ENCODE data around the gene IDNK. TPM values are rescaled to one million over a fixed set of nuclear protein-coding genes. Genes with fewer than 3 reads are reported as not detected.

Gene IDNK
- total and polyA plus RNA-seq, 10 of the 15 experiments (the other 5 are each of a cell fraction or from before 2014, with no cell fraction given), result 7.0 to 19.1 (median 10.6) TPM

- TF ChIP-seq E2F8 (IDR thresholded peaks at IDR 0.05; ENCODE audit: low read depth, partially characterized antibody) (no peak), TBL1XR1 (IDR thresholded peaks at IDR 0.05; ENCODE audit: low read depth, low read length) (no peak), BCL3 (IDR thresholded peaks at IDR 0.05; ENCODE audit: borderline replicate concordance, insufficient read depth, low read depth, low read length, poor library complexity, severe bottlenecking) (peak; percentile 12), HCFC1 (IDR thresholded peaks at IDR 0.05; ENCODE audit: low read length) (peak; percentile 7; the same call in 1 of the 2 replicates), MAX (IDR thresholded peaks at IDR 0.05; ENCODE audit: low read depth, low read length) (no peak), RELB (IDR thresholded peaks at IDR 0.05; ENCODE audit: low read depth) (0 out of 2 replicates have a peak, but pooled peaks have one; percentile 20), ATF3 (IDR thresholded peaks at IDR 0.05; ENCODE audit: borderline replicate concordance, extremely low read depth, low read depth, low read length) (no peak), EP300 (IDR thresholded peaks at IDR 0.05; ENCODE audit: borderline replicate concordance in 1 of 2, control insufficient read depth in 1 of 2, low read depth in 2 of 2, low read length in 2 of 2) (no peak), FOXM1 (IDR thresholded peaks at IDR 0.05; ENCODE audit: low read depth, low read length) (no peak), NKRF (conservative IDR thresholded peaks at IDR 0.05) (peak; percentile 50), IKZF1 (conservative IDR thresholded peaks at IDR 0.05) (peak; percentile 97), SIX5 (IDR thresholded peaks at IDR 0.05; ENCODE audit: low read depth, low read length, severe bottlenecking) (no peak), ELK1 (IDR thresholded peaks at IDR 0.05; ENCODE audit: low read depth, low read length) (peak; percentile 8; the same call in 1 of the 2 replicates), BCL11A (IDR thresholded peaks at IDR 0.05; ENCODE audit: low read depth, low read length) (no peak), MXI1 (IDR thresholded peaks at IDR 0.05; ENCODE audit: low read depth, low read length) (no peak), CREB1 (IDR thresholded peaks at IDR 0.05; ENCODE audit: low read depth) (0 out of 2 replicates have a peak, but pooled peaks have one; percentile 11), YY1 (IDR thresholded peaks at IDR 0.05; ENCODE audit: low read depth, low read length) (peak; percentile 92)
Observed at GRCh38 chr9:83622939-83623678, at the start of gene IDNK (continued).
